Transverse colon (tissue), 3 donors: Measurements from ENCODE around the gene LCT.

Experiments used
- CTCF ChIP-seq, 5 experiments: fragments of 200-600 bp in 3 of 5; fragments of 450-650 bp in 2 of 5; sonication (generic) in 3 of 5; IDR thresholded peaks; 1 replicate in 2 of 5; 2 replicates in 3 of 5; pipeline ENCODE4 v1.5.1; 2016 to 2017; ENCODE audit warnings: antibody characterized with exemption in 5 of 5, inconsistent platforms in 3 of 5, mild to moderate bottlenecking in 2 of 5, moderate library complexity in 1 of 5
- POLR2A ChIP-seq: fragments of 450-650 bp; IDR thresholded peaks from one replicate; pipeline ENCODE4 v1.6.1; 2016; ENCODE audit warnings: antibody characterized with exemption, mild to moderate bottlenecking, moderate library complexity

GRCh38 chr2:135775420-135775819 is 61.6 kb downstream of the LCT start:
- TF ChIP-seq CTCF (IDR thresholded peaks at IDR 0.05) (no peak), POLR2A (no peak)
